Measurements from ENCODE around the gene PACS1. TPM values are rescaled to one million over a fixed set of nuclear protein-coding genes. Genes with fewer than 3 reads are reported as not detected.

The PACS1 gene
- total and polyA plus RNA-seq, 2 donors (not counting 1 experiment from before 2014, with no cell fraction given) = 131 to 303 TPM

DNA sequence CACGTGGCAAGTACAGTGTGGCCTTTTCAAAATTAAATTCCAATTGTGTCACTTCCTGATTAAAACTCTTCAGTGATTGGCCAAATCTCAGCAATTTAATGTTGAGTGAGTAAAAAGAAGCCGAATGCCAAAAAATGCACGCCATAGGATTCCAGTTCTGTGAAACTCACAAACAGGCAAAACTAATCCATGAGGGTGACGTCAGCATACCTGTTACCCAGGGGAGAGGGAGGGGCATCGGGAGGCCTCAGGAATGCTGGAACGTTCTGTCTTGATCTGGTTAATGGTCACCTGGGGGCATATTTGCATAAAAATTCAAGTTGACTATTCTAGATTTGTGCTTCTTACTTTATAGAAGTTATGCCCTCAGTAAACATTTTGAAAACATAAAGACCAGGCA lies 158.4 kb downstream of the PACS1 start:
- Histone ChIP-seq H3K4me1 (ENCODE audit: control insufficient read depth in 2 of 2, insufficient read depth in 2 of 2, low read length in 2 of 2) (no peaks in the 10 kb centered on the region), H3K27ac (ENCODE audit: low read length in 2 of 2) (no peak overlapping the region), H3K27me3 (replicated peaks in 1 of 4; ENCODE audit: control extremely low read depth in 1 of 4, control insufficient read depth in 3 of 4, insufficient read depth in 4 of 4, low read length in 3 of 4) (no peaks in the 10 kb centered on the region), H2AFZ (ENCODE audit: insufficient read depth, low read depth, low read length, poor library complexity, severe bottlenecking) (no peak overlapping the region), H3K36me3 (replicated peaks in 1 of 2; ENCODE audit: control extremely low read depth in 1 of 2, control insufficient read depth in 1 of 2, extremely low read depth in 1 of 2, insufficient read depth in 2 of 2, low read length in 1 of 2) (peaks cover 3 to 78% of the 10 kb centered on the region in 2 experiments), H3K4me3 (ENCODE audit: control extremely low read depth in 1 of 5, extremely low read depth in 1 of 5, insufficient read depth in 1 of 5, low read depth in 2 of 5, low read length in 4 of 5) (no peak overlapping the region), H3K4me2 (replicated peaks; ENCODE audit: low read depth, low read length, poor library complexity, severe bottlenecking) (no peak overlapping the region), H4K20me1 (ENCODE audit: control insufficient read depth, insufficient read depth, low read length, poor library complexity, severe bottlenecking) (peaks cover 30% of the 10 kb centered on the region), H3K79me2 (ENCODE audit: control insufficient read depth, insufficient read depth, low read length) (peaks cover 13% of the 10 kb centered on the region), H3K9me3 (ENCODE audit: control extremely low read depth in 1 of 3, control insufficient read depth in 2 of 3, insufficient read depth in 1 of 3, low read length in 2 of 3) (no peaks in the 10 kb centered on the region), H3K9ac (ENCODE audit: low read length) (no peak overlapping the region)
- intact Hi-C loops (cut with micrococcal nuclease) = no loop called here
- TF ChIP-seq EZH2 (IDR thresholded peaks at IDR 0.05; ENCODE audit: borderline replicate concordance, insufficient read depth, low read depth, low read length, poor library complexity, severe bottlenecking) = no peak
- TF ChIP-seq, protein P1, sequence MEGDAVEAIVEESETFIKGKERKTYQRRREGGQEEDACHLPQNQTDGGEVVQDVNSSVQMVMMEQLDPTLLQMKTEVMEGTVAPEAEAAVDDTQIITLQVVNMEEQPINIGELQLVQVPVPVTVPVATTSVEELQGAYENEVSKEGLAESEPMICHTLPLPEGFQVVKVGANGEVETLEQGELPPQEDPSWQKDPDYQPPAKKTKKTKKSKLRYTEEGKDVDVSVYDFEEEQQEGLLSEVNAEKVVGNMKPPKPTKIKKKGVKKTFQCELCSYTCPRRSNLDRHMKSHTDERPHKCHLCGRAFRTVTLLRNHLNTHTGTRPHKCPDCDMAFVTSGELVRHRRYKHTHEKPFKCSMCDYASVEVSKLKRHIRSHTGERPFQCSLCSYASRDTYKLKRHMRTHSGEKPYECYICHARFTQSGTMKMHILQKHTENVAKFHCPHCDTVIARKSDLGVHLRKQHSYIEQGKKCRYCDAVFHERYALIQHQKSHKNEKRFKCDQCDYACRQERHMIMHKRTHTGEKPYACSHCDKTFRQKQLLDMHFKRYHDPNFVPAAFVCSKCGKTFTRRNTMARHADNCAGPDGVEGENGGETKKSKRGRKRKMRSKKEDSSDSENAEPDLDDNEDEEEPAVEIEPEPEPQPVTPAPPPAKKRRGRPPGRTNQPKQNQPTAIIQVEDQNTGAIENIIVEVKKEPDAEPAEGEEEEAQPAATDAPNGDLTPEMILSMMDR (IDR thresholded peaks at IDR 0.05) = no peak
- ChIA-PET POLR2A (no interaction called here), CTCF (no interaction called here)
- no peaks in the 10 kb centered on the region for H3K27me3 Mint-ChIP-seq
- WGBS (ENCODE audit: insufficient coverage) = 96% methylated on average over 4 of the region's 6 CpGs
- no peak overlapping the region for H3K27ac Mint-ChIP-seq
- no peak overlapping the region for H3K4me3 Mint-ChIP-seq
- no peak for DNase-seq
- no peak for ATAC-seq (ENCODE audit: low read depth)
- H3K9me3 Mint-ChIP-seq (ENCODE audit: insufficient read depth) = no peaks in the 10 kb centered on the region
- no peaks in the 10 kb centered on the region for H3K4me1 Mint-ChIP-seq

DNA sequence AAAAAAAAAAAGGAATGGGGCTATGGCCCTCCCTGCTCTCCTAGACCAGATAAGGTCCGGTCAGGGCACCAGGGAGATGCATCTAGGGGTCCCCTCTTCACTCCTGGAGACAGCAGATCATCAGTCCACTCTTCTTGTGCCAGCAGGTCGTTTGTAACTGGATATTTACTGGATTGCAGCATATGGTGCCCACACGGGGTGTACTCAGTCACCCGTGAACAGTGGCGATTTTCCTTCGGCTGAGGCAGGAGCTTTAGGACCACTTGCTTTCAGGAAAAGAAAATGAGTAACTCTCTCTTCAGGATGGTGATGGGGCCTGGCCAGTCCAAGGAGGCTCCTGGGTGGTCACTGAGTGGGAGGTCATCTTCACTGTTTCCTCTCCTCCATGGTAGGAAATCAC lies 160.1 kb downstream of the PACS1 start:
- Mint-ChIP-seq H3K27ac (no peak overlapping the region), H3K27me3 (no peaks in the 10 kb centered on the region), H3K9me3 (ENCODE audit: insufficient read depth) (no peaks in the 10 kb centered on the region), H3K4me3 (no peak overlapping the region), H3K4me1 (no peaks in the 10 kb centered on the region)
- intact Hi-C loops (cut with micrococcal nuclease) = no loop called here
- no peak overlapping the region for H3K4me2 ChIP-seq (replicated peaks; ENCODE audit: low read depth, low read length, poor library complexity, severe bottlenecking)
- no peaks in the 10 kb centered on the region for H3K4me1 ChIP-seq (ENCODE audit: control insufficient read depth in 2 of 2, insufficient read depth in 2 of 2, low read length in 2 of 2)
- no peak overlapping the region for H3K9ac ChIP-seq (ENCODE audit: low read length)
- no peaks in the 10 kb centered on the region for H3K9me3 ChIP-seq (ENCODE audit: control extremely low read depth in 1 of 3, control insufficient read depth in 2 of 3, insufficient read depth in 1 of 3, low read length in 2 of 3)
- DNase-seq = no peak
- H3K27ac ChIP-seq (ENCODE audit: low read length in 2 of 2) = no peak overlapping the region
- POLR2A ChIA-PET = interaction anchor here (0.7 kb wide), 1 partner anchor 757 kb away, joined by 3 read pairs; no protein-coding TSS in a partner anchor
- CTCF ChIA-PET = no interaction called here
- no peak overlapping the region for H3K4me3 ChIP-seq (ENCODE audit: control extremely low read depth in 1 of 5, extremely low read depth in 1 of 5, insufficient read depth in 1 of 5, low read depth in 2 of 5, low read length in 4 of 5)
- no peak overlapping the region for H2AFZ ChIP-seq (ENCODE audit: insufficient read depth, low read depth, low read length, poor library complexity, severe bottlenecking)
- H3K36me3 ChIP-seq (replicated peaks in 1 of 2; ENCODE audit: control extremely low read depth in 1 of 2, control insufficient read depth in 1 of 2, extremely low read depth in 1 of 2, insufficient read depth in 2 of 2, low read length in 1 of 2) = peaks cover 1 to 79% of the 10 kb centered on the region in 2 experiments
- ATAC-seq (ENCODE audit: low read depth) = no peak
- TF ChIP-seq EZH2 (IDR thresholded peaks at IDR 0.05; ENCODE audit: borderline replicate concordance, insufficient read depth, low read depth, low read length, poor library complexity, severe bottlenecking) = no peak
- peaks cover 43% of the 10 kb centered on the region for H4K20me1 ChIP-seq (ENCODE audit: control insufficient read depth, insufficient read depth, low read length, poor library complexity, severe bottlenecking)
- H3K79me2 ChIP-seq (ENCODE audit: control insufficient read depth, insufficient read depth, low read length) = peaks cover 8% of the 10 kb centered on the region
- no peaks in the 10 kb centered on the region for H3K27me3 ChIP-seq (replicated peaks in 1 of 4; ENCODE audit: control extremely low read depth in 1 of 4, control insufficient read depth in 3 of 4, insufficient read depth in 4 of 4, low read length in 3 of 4)
- 89% methylated on average over 6 of the region's 6 CpGs for WGBS (ENCODE audit: insufficient coverage)
